Osteocyte (in vitro differentiated cells): ENCODE measurements around the gene LRP1B. TPM values are rescaled to one million over a fixed set of nuclear protein-coding genes. Genes with fewer than 3 reads are reported as not detected.

ENCODE experiments used
- DNase-seq: peaks from one replicate; pipeline ENCODE4 v3.0.0; 2021; ENCODE audit warnings: mixed read lengths; ENCODE audit not compliant: unreplicated experiment; ENCODE audit errors: extremely low spot score
- H3K27ac Mint-ChIP-seq: one replicate; pipeline ENCODE4 v1.8.0; 2021; ENCODE audit warnings: mild to moderate bottlenecking, mixed read lengths; ENCODE audit not compliant: unreplicated experiment
- H3K27me3 Mint-ChIP-seq: one replicate; pipeline ENCODE4 v1.8.0; 2021; ENCODE audit warnings: mixed read lengths; ENCODE audit not compliant: unreplicated experiment
- H3K36me3 Mint-ChIP-seq: one replicate; pipeline ENCODE4 v1.8.0; 2021; ENCODE audit warnings: mixed read lengths; ENCODE audit not compliant: unreplicated experiment
- H3K4me1 Mint-ChIP-seq: one replicate; pipeline ENCODE4 v1.8.0; 2021; ENCODE audit warnings: mixed read lengths; ENCODE audit not compliant: unreplicated experiment
- H3K4me3 Mint-ChIP-seq: one replicate; pipeline ENCODE4 v1.8.0; 2021; ENCODE audit warnings: mild to moderate bottlenecking, moderate library complexity, mixed read lengths; ENCODE audit not compliant: unreplicated experiment
- H3K9me3 Mint-ChIP-seq: one replicate; pipeline ENCODE4 v1.8.0; 2021; ENCODE audit warnings: mixed read lengths; ENCODE audit not compliant: unreplicated experiment
- total RNA-seq: library from RNA; stranded (reverse); gene quantifications from 2 replicates; pipeline ENCODE4 v1.2.1, GENCODE V29; 2021
- TF ChIP-seq, protein P1 (sequence below): fragments of 200-600 bp; sonication (generic); IDR thresholded peaks from 2 replicates; pipeline ENCODE4 v1.5.0; 2021; ENCODE audit warnings: antibody characterized with exemption, mild to moderate bottlenecking, moderate library complexity

Gene LRP1B
- total RNA-seq, 1 donor from 2014 or later = 3.6 TPM

DNA sequence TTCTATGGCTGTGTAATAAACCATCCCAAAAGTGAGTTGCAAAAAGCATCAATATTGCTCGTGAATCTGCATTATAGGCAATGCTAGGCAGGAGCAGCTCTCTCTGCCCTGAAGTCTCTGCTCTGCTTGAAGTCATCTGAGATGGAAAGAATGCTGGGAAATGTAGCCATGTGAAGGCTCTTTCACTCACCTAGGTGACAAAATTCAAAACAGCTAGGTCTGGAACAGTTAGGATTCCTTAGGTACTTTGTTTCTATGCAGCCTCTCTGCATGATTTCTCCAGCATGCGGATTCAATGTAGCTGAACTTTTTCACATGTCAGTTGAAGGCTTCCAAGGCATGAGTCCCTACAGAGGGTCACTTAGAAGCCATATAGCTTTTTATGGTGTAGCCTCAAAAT, 1383.7 kb downstream of the LRP1B start:
- H3K27ac Mint-ChIP-seq = no peak overlapping the region
- H3K4me1 Mint-ChIP-seq = no peaks in the 10 kb centered on the region
- H3K27me3 Mint-ChIP-seq = no peaks in the 10 kb centered on the region
- no peak overlapping the region for H3K4me3 Mint-ChIP-seq
- H3K9me3 Mint-ChIP-seq = no peaks in the 10 kb centered on the region
- no peak for DNase-seq
- no peaks in the 10 kb centered on the region for H3K36me3 Mint-ChIP-seq
- TF ChIP-seq, protein P1, sequence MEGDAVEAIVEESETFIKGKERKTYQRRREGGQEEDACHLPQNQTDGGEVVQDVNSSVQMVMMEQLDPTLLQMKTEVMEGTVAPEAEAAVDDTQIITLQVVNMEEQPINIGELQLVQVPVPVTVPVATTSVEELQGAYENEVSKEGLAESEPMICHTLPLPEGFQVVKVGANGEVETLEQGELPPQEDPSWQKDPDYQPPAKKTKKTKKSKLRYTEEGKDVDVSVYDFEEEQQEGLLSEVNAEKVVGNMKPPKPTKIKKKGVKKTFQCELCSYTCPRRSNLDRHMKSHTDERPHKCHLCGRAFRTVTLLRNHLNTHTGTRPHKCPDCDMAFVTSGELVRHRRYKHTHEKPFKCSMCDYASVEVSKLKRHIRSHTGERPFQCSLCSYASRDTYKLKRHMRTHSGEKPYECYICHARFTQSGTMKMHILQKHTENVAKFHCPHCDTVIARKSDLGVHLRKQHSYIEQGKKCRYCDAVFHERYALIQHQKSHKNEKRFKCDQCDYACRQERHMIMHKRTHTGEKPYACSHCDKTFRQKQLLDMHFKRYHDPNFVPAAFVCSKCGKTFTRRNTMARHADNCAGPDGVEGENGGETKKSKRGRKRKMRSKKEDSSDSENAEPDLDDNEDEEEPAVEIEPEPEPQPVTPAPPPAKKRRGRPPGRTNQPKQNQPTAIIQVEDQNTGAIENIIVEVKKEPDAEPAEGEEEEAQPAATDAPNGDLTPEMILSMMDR = no peak

DNA sequence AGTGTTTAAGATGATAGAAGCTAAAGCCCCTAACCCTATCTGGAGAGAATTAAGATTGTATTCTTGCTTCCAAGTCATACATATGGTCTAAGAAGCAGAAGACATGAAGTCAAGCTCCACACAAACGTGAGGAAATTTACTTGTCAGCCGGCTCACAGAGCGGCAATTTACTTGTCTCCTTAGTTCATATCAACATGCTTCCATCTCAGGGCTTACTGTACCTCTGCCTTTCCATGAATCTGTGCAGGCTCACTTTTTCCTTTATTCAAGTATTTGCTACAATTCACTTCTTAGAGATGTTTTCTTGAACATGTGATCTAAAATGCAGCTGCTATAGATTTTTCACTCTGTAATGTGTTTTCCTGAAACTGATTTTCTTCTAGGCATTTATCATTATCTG, 1386.4 kb downstream of the LRP1B start:
- no peak for DNase-seq
- H3K4me1 Mint-ChIP-seq = no peaks in the 10 kb centered on the region
- no peaks in the 10 kb centered on the region for H3K27me3 Mint-ChIP-seq
- no peaks in the 10 kb centered on the region for H3K36me3 Mint-ChIP-seq
- no peak overlapping the region for H3K27ac Mint-ChIP-seq
- no peak overlapping the region for H3K4me3 Mint-ChIP-seq
- H3K9me3 Mint-ChIP-seq = no peaks in the 10 kb centered on the region
- TF ChIP-seq, protein P1 = no peak

DNA sequence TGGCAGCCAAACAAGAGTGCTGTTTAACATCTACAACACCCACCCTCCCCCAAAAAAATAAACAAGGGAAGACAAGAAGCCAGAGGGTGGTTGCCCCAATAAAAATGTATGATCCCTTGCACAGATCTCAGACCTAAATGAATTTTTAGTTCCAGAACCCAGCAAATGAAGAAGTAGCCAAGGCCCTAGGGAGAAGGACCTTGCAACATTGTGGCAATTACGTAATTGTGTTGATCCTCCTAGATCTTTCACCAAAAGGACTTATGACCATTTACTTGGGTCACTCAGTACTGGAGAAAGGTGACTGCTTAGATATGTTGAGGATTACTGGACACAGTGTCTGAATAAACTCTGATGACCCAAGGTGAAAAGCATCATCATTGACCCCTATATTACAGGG, 1393.8 kb downstream of the LRP1B start:
- Mint-ChIP-seq H3K27me3 (no peaks in the 10 kb centered on the region), H3K9me3 (no peaks in the 10 kb centered on the region), H3K27ac (no peak overlapping the region), H3K4me1 (no peaks in the 10 kb centered on the region), H3K36me3 (no peaks in the 10 kb centered on the region), H3K4me3 (no peak overlapping the region)
- TF ChIP-seq, protein P1 = no peak
- DNase-seq = no peak

DNA sequence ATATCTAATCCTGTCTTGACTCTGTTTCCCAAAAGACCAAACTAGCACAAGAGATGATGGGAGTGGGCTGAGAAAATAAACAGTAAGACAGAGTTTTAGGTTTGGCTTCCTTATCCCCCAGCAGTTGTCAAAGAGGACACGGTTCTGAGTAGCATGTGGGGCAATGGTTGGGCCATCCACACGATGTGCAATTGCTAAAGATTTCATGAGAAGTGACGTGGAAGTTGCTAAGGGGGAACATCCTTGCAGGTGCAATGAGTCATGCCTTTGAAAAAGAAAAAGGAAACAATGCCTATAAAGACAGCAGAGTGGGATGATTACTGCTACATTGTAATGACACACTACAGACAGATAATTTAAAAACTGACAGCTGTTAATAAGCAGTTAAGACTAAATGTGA, 1395.8 kb downstream of the LRP1B start:
- Mint-ChIP-seq H3K36me3 (no peaks in the 10 kb centered on the region), H3K4me3 (no peak overlapping the region), H3K27ac (no peak overlapping the region), H3K4me1 (no peaks in the 10 kb centered on the region), H3K9me3 (no peaks in the 10 kb centered on the region), H3K27me3 (no peaks in the 10 kb centered on the region)
- TF ChIP-seq, protein P1 = no peak
- DNase-seq = no peak

DNA sequence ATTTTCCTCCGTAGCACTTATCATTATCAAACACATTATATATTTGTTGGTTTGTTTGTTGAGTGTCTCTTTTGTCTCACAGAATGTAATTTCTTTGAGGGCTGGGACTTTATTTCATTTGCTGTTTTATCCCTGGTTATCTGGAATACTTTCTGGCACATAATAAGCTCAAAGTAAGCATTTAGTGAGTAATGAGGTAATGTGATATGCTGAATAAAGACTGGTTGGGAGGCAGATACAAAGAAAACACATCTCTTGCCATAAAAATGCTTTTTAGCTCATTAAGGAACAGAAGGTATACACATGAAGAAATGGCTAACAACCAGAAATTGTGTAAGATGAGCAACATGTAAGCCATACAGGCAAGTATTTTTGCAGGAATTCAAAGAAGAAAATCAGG, 1411.8 kb downstream of the LRP1B start:
- TF ChIP-seq, protein P1 = no peak
- H3K27ac Mint-ChIP-seq = no peak overlapping the region
- no peaks in the 10 kb centered on the region for H3K36me3 Mint-ChIP-seq
- H3K27me3 Mint-ChIP-seq = no peaks in the 10 kb centered on the region
- no peaks in the 10 kb centered on the region for H3K4me1 Mint-ChIP-seq
- no peak for DNase-seq
- H3K4me3 Mint-ChIP-seq = no peak overlapping the region
- no peaks in the 10 kb centered on the region for H3K9me3 Mint-ChIP-seq
